ENCODE data around the gene UBD. TPM values are rescaled to one million over a fixed set of nuclear protein-coding genes. Genes with fewer than 3 reads are reported as not detected.

Gene UBD
- total and polyA plus RNA-seq, 4 donors, result 2.1 to 19.4 (median 8.6) TPM

- H3K4me3 ChIP-seq, result no peak overlapping the region
- ATAC-seq (ENCODE audit: insufficient read depth, low FRiP score) (no peak), DNase-seq (no peak)
- no peak overlapping the region for H3K9ac ChIP-seq (ENCODE audit: insufficient read depth in 1 of 2, low read length in 2 of 2)
- H3K27me3 ChIP-seq (ENCODE audit: control insufficient read depth in 3 of 3, insufficient read depth in 3 of 3, low read length in 2 of 3), result peaks cover 5 to 43% (median 25%) of the 10 kb centered on the region in 3 donors
- TF ChIP-seq CTCF (IDR thresholded peaks at IDR 0.05; ENCODE audit: control extremely low read depth, extremely low read depth), result no peak
- peaks cover 0 to 17% (median 6%) of the 10 kb centered on the region in 5 donors for H3K4me1 ChIP-seq (ENCODE audit: control insufficient read depth in 5 of 5, insufficient read depth in 5 of 5, low read length in 5 of 5)
- no peaks in the 10 kb centered on the region for H3K36me3 ChIP-seq (ENCODE audit: control insufficient read depth in 4 of 4, insufficient read depth in 4 of 4, low read length in 4 of 4)
- H3K27ac ChIP-seq (ENCODE audit: low read depth in 1 of 2, low read length in 1 of 2), result no peak overlapping the region
- H3K9me3 ChIP-seq (ENCODE audit: control insufficient read depth in 4 of 4, insufficient read depth in 3 of 4, low read length in 3 of 4), result peaks cover 0 to 8% (median 0%) of the 10 kb centered on the region in 4 donors
Measured at GRCh38 chr6:29557320-29557719, 2.2 kb downstream of the UBD start.

- H3K27me3 ChIP-seq (ENCODE audit: control insufficient read depth in 3 of 3, insufficient read depth in 3 of 3, low read length in 2 of 3), result peaks cover 5 to 48% (median 28%) of the 10 kb centered on the region in 3 donors
- H3K4me3 ChIP-seq, result no peak overlapping the region
- H3K4me1 ChIP-seq (ENCODE audit: control insufficient read depth in 5 of 5, insufficient read depth in 5 of 5, low read length in 5 of 5), result peaks cover 0 to 17% (median 6%) of the 10 kb centered on the region in 5 donors
- no peak overlapping the region for H3K27ac ChIP-seq (ENCODE audit: low read depth in 1 of 2, low read length in 1 of 2)
- H3K36me3 ChIP-seq (ENCODE audit: control insufficient read depth in 4 of 4, insufficient read depth in 4 of 4, low read length in 4 of 4), result no peaks in the 10 kb centered on the region
- TF ChIP-seq CTCF (IDR thresholded peaks at IDR 0.05; ENCODE audit: control extremely low read depth, extremely low read depth), result no peak
- WGBS, 2 donors, result 86 to 87% methylated on average over 5 of the region's 5 CpGs
- DNase-seq (no peak), ATAC-seq (ENCODE audit: insufficient read depth, low FRiP score) (no peak)
- H3K9ac ChIP-seq (ENCODE audit: insufficient read depth in 1 of 2, low read length in 2 of 2), result no peak overlapping the region
- H3K9me3 ChIP-seq (ENCODE audit: control insufficient read depth in 4 of 4, insufficient read depth in 3 of 4, low read length in 3 of 4), result peaks cover 0 to 8% (median 0%) of the 10 kb centered on the region in 4 donors
Measured at GRCh38 chr6:29554764-29555163, 4.8 kb downstream of the UBD start.

DNA sequence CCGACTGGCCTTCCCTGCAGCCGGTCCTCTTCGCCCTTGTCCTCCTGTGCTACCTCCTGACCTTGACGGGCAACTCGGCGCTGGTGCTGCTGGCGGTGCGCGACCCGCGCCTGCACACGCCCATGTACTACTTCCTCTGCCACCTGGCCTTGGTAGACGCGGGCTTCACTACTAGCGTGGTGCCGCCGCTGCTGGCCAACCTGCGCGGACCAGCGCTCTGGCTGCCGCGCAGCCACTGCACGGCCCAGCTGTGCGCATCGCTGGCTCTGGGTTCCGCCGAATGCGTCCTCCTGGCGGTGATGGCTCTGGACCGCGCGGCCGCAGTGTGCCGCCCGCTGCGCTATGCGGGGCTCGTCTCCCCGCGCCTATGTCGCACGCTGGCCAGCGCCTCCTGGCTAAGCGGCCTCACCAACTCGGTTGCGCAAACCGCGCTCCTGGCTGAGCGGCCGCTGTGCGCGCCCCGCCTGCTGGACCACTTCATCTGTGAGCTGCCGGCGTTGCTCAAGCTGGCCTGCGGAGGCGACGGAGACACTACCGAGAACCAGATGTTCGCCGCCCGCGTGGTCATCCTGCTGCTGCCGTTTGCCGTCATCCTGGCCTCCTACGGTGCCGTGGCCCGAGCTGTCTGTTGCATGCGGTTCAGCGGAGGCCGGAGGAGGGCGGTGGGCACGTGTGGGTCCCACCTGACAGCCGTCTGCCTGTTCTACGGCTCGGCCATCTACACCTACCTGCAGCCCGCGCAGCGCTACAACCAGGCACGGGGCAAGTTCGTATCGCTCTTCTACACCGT lies 6.1 kb downstream of the UBD start:
- DNase-seq, result peak; percentile 84 to 94 (median 90)
- Histone ChIP-seq H3K9ac (ENCODE audit: insufficient read depth in 1 of 2, low read length in 2 of 2) (no peak overlapping the region), H3K4me3 (no peak overlapping the region), H3K27me3 (ENCODE audit: control insufficient read depth in 3 of 3, insufficient read depth in 3 of 3, low read length in 2 of 3) (peaks cover 5 to 53% (median 28%) of the 10 kb centered on the region in 3 donors), H3K4me1 (ENCODE audit: control insufficient read depth in 5 of 5, insufficient read depth in 5 of 5, low read length in 5 of 5) (peaks cover 0 to 17% (median 6%) of the 10 kb centered on the region in 5 donors), H3K9me3 (ENCODE audit: control insufficient read depth in 4 of 4, insufficient read depth in 3 of 4, low read length in 3 of 4) (peaks cover 0 to 6% (median 0%) of the 10 kb centered on the region in 4 donors), H3K36me3 (ENCODE audit: control insufficient read depth in 4 of 4, insufficient read depth in 4 of 4, low read length in 4 of 4) (no peaks in the 10 kb centered on the region), H3K27ac (ENCODE audit: low read depth in 1 of 2, low read length in 1 of 2) (peak overlapping the region in 1 of 2 donors; percentile 26)
- WGBS, 2 donors, result 3 to 8% methylated on average over 83 of the region's 83 CpGs
- TF ChIP-seq CTCF (IDR thresholded peaks at IDR 0.05; ENCODE audit: control extremely low read depth, extremely low read depth), result no peak
- peak; percentile 78 for ATAC-seq (ENCODE audit: insufficient read depth, low FRiP score)
